Endothelial cell (in vitro differentiated cells): ENCODE results near the gene TRIM17. TPM values are rescaled to one million over a fixed set of nuclear protein-coding genes. Genes with fewer than 3 reads are reported as not detected.

Source experiments
- DNase-seq: peaks from one replicate; pipeline ENCODE4 v3.0.0; 2021; ENCODE audit warnings: low spot score
- H3K27ac Mint-ChIP-seq: one replicate; pipeline ENCODE4 v1.8.0; 2021; ENCODE audit warnings: mixed read lengths, inconsistent platforms; ENCODE audit not compliant: unreplicated experiment
- H3K27me3 Mint-ChIP-seq: one replicate; pipeline ENCODE4 v1.8.0; 2021; ENCODE audit warnings: mild to moderate bottlenecking, moderate library complexity, mixed read lengths, inconsistent platforms; ENCODE audit not compliant: unreplicated experiment
- H3K36me3 Mint-ChIP-seq: one replicate; pipeline ENCODE4 v1.8.0; 2021; ENCODE audit warnings: mild to moderate bottlenecking, low read depth, mixed read lengths, inconsistent platforms; ENCODE audit not compliant: unreplicated experiment
- H3K4me1 Mint-ChIP-seq: one replicate; pipeline ENCODE4 v1.8.0; 2021; ENCODE audit warnings: mild to moderate bottlenecking, mixed read lengths, inconsistent platforms; ENCODE audit not compliant: unreplicated experiment
- H3K4me3 Mint-ChIP-seq: one replicate; pipeline ENCODE4 v1.8.0; 2021; ENCODE audit warnings: mild to moderate bottlenecking, mixed read lengths, inconsistent platforms; ENCODE audit not compliant: unreplicated experiment
- H3K9me3 Mint-ChIP-seq: one replicate; pipeline ENCODE4 v1.8.0; 2021; ENCODE audit warnings: mixed read lengths, inconsistent platforms; ENCODE audit not compliant: unreplicated experiment
- CTCF ChIP-seq: fragments of 200-600 bp; sonication (generic); IDR thresholded peaks from one replicate; pipeline ENCODE4 v1.5.0; 2021; ENCODE audit warnings: antibody characterized with exemption; ENCODE audit not compliant: unreplicated experiment
- total RNA-seq: library from RNA; stranded (reverse); fragmentation: NEBNext Ultra II Directional; extraction: Animal tissue kit (Norgen Biotek cat#: 25700); gene quantifications from one replicate; pipeline ENCODE4 v1.2.1, GENCODE V29; 2021; ENCODE audit not compliant: unreplicated experiment

TRIM17 gene
- total RNA-seq, 1 donor from 2014 or later = 2.3 TPM

GRCh38 chr1:228393811-228394570, 22.7 kb downstream of the TRIM17 start:
- Mint-ChIP-seq H3K27ac (no peak overlapping the region), H3K4me3 (no peak overlapping the region), H3K4me1 (no peaks in the 10 kb centered on the region), H3K9me3 (no peaks in the 10 kb centered on the region), H3K27me3 (peaks cover 5% of the 10 kb centered on the region), H3K36me3 (peaks cover 20% of the 10 kb centered on the region)
- DNase-seq = no peak
- no peak for TF ChIP-seq CTCF

DNA sequence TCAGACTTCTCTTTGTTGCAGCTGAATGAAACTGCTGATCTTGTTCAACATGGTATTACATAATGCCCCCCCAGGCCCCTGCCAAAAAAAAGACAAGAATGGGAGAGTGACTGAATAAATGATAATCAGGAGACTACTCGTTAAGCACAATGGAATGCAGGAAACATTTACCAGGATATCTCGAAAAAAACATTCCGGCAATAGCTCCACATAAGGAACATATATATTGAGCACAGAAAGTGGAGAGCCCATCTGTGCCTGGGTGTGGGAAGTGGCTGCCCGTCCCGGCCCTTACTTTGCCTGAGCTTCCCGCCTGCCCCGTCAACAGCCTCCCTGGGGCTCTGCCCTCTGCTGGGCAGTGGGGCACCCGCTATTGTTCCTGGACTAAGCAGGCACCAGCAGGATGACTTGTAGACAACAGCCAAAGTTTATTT, 23.4 kb downstream of the TRIM17 start:
- no peak for TF ChIP-seq CTCF
- H3K36me3 Mint-ChIP-seq = peaks cover 20% of the 10 kb centered on the region
- H3K4me1 Mint-ChIP-seq = no peaks in the 10 kb centered on the region
- peaks cover 5% of the 10 kb centered on the region for H3K27me3 Mint-ChIP-seq
- no peak overlapping the region for H3K4me3 Mint-ChIP-seq
- no peak overlapping the region for H3K27ac Mint-ChIP-seq
- no peaks in the 10 kb centered on the region for H3K9me3 Mint-ChIP-seq
- DNase-seq = peak; percentile 41

GRCh38 chr1:228392111-228392936, 24.3 kb downstream of the TRIM17 start:
- no peak for TF ChIP-seq CTCF
- no peaks in the 10 kb centered on the region for H3K4me1 Mint-ChIP-seq
- no peak for DNase-seq
- peaks cover 11% of the 10 kb centered on the region for H3K36me3 Mint-ChIP-seq
- no peak overlapping the region for H3K27ac Mint-ChIP-seq
- H3K9me3 Mint-ChIP-seq = no peaks in the 10 kb centered on the region
- peaks cover 5% of the 10 kb centered on the region for H3K27me3 Mint-ChIP-seq
- peak overlapping the region; percentile 8 for H3K4me3 Mint-ChIP-seq

- TF ChIP-seq CTCF = no peak
- Mint-ChIP-seq H3K36me3 (peaks cover 9% of the 10 kb centered on the region), H3K27me3 (peaks cover 5% of the 10 kb centered on the region), H3K9me3 (no peaks in the 10 kb centered on the region), H3K4me3 (no peak overlapping the region), H3K27ac (no peak overlapping the region), H3K4me1 (no peaks in the 10 kb centered on the region)
- no peak for DNase-seq
These were observed 25.1 kb downstream of the TRIM17 start for GRCh38 chr1:228391411-228392020.
